Activated CD4-positive, alpha-beta T cell treated with anti-CD3 and anti-CD28 coated beads, Interleukin-2, amount 50 U/mL, for 4 hours (primary cell): Measurements from ENCODE around the gene TMEM183A.
"Not testable (repeated sequence)": the region's sequence is repeated elsewhere in the genome, so short reads cannot be mapped to it uniquely, and the experiment has no call there.

Experiments
- DNase-seq, 2 experiments: peaks; one replicate each; pipeline ENCODE4 v3.0.0-alpha.2; 2020

Gene TMEM183A, protein sequence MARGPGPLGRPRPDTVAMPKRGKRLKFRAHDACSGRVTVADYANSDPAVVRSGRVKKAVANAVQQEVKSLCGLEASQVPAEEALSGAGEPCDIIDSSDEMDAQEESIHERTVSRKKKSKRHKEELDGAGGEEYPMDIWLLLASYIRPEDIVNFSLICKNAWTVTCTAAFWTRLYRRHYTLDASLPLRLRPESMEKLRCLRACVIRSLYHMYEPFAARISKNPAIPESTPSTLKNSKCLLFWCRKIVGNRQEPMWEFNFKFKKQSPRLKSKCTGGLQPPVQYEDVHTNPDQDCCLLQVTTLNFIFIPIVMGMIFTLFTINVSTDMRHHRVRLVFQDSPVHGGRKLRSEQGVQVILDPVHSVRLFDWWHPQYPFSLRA

DNA sequence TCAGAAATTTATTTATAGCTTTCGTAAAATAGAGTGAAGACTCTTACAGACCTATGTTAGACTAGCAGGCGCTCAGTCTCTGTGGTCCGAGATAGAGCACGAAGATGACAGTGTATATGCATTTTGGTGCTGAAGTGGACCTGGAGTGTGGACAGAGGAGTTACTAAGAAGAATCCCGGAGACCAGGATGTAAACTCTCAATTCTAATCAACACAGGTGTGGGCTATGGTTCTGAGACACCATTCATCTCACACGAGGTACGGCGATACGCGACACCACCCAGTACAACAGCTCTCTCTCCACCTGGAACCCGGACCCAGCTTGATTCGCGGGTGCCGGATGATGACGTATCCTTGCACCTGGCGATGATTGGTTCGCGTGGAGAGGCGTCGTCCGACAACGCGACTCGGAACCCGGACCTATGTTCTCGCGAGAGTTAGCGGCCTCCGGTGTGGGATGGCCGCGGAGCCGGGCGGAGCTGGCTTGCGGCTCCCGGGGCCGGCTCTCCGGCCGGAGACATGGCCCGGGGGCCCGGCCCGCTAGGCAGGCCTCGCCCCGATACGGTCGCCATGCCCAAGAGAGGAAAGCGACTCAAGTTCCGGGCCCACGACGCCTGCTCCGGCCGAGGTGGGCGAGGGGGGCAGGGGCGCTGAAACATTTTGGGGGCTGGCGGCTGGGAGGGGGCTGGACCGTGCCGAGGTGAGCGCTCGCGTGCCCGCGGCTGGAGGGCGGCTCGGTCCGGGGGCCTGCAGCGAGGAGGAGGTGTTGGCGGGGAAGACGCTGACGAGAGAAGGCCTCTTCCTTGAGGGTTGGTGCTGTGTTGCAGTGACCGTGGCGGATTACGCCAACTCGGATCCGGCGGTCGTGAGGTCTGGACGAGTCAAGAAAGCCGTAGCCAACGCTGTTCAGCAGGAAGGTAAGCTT lies at the start of gene TMEM183A:
TSS of gene TMEM183A (plus strand) at position 427 of the 924 bp plus-strand sequence. CDS start at position 519, 92 bp downstream.
- DNase-seq = peak; percentile 94

DNA sequence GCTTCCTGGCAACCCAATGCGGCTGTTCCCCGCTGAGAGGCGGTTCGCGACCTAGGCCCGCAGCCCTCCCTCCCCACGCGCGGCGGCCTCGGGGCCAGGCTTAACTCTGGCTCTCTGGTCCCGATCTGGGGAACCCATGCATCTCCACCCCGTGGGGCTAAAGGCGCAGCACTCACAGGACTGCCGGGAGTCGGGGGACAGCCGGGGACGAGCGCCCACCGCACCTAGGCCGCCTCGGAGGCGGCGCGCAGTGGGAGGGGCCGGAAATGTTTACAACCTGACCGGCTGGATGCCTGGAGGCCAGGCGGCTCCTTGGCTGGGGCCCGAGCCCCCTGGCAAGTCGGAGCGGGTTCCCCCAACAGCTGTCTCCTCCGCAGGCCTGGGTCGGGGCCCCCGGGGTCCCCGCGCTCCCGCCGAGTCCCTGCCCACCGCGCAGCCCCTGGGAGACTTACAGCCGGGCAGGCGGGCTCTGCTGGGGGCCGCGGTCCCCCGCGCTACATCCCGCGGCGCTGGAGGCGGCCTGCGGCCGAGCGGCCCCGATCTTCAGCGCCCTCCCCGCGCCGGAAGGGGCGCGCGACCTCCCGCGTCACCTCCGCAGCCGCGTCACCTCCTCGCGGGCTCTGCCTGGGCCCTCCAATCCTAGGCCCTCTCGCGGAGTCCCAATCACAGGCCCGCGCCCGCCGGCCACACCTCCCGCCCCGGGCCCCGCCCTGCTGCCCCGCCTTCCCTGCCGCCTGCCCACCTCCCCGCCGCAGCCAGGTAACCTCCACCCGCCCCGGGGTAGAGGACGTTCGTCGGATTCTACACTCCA lies 49.2 kb upstream of the TMEM183A start, which contains the start of gene ADIPOR1:
TSS of gene ADIPOR1 (minus strand) at position 580 of the 811 bp plus-strand sequence. CDS start 7,242 bp downstream, outside the sequence.
- peak; percentile 91 to 93 for DNase-seq

DNA sequence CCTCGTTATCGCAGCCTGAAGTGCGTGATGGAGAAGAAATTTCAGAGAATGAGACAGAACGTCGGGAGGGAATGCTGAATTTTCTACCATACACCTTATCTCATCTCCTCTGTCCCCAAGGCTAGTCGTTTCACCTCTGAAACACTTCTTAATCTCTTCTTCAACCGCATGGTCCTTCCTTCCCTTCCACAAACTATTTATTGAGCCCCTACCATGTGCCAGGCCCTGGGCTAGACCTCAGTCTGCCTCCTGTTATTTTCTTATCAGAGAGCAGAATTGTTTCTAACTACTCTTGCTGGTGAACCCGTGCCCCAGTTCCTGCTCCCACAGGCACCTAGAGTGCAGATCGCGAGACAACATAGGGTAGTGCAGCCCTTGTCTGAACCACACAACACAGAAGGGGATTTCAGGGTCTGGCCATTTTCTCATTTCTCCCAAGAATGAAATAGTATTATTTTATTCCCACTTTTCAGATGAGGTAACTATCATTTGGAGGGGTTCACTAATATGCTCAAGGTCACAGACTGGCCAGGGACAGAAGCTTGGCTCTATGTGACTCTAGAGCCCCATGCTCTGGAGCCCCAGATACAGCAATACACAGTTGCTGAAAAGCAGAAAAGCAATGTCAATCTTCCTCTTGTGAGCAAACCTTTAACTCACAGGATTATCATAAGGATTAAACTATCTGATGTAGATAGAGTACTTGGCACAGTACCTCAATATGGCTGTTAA lies 48.5 kb upstream of the TMEM183A start:
- DNase-seq = no peak

- DNase-seq = no peak
These were observed 47.9 kb upstream of the TMEM183A start for GRCh38 chr1:202959276-202959620.

- no peak for DNase-seq
These were observed 45.8 kb upstream of the TMEM183A start for GRCh38 chr1:202961220-202961880.

DNA sequence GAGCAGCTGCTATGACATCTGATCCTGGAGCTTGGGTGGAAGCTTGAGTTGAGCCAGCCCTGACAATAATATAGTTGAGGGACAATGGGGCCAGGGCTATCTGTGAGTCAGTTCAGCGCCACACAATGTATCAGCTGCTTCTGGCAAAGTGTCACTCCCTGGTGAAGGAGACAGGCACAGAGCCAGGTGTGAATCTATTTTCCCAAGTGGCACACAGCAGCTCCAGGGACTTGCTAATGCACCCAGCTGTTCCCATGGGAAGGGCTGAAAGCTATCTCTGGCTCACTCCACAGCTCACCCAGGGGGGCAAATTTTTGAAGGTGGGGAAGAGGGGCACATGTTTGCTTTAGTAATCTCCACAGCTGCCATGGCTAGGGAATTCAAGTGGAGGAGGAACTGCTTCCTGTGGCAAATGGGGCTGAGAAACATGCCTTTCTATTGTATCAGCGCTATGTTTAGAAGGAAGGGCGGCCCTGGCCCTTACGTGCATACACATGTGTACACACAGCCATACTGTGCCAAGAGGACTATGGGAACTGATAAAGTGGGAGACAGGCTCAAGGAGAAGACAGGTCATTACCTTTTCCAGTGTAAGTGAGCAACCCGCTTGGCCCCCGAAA lies 42.3 kb upstream of the TMEM183A start:
- no peak for DNase-seq

DNA sequence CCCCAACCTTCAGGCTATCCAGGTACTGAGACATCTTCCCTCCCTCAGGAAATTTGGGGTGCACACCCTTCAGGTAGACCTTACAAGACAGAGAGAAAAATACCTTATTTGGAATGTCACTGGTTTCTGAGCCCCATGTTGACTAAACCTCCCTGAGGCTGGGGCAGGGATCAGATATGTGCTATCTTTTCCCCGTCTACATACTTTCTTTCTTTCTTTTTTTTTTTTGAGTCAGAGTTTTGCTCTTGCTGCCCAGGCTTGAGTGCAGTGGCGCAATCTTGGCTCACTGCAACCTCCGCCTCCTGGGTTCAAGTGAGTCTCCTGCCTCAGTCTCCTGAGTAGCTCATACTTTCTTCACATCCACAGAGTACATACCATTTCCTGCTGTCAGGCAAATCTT lies 41.8 kb upstream of the TMEM183A start:
- DNase-seq = no peak

GRCh38 chr1:202966006-202966898 lies 40.9 kb upstream of the TMEM183A start:
- DNase-seq = no peak

DNA sequence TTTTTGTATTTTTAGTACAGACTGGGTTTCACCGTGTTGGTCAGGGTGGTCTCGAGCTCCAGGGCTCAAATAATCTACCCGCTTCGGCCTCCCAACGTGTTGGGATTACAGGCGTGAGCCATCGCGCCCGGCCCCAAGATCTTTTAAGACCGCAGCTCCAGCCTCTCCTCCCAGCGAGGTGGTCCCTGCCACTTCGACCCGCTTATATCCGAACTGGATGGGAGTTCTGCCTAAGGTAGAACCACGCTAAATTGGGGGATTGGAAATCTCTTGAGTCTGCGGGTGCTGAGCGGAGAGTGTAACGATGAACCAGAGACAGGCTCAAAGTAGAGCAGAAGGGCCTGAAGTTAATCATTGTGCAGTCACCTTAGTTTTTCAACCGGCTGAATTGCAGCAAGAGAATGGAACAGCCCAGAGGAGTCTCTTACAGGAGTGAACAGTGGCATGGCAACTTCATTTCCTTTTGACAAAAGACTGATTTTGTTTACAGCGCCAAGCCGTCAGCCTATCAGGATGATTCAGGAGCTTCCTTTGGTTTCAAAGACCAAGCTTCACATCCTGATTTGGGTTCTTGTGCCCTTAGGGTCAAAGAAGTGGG lies 39.4 kb upstream of the TMEM183A start:
- no peak for DNase-seq

DNA sequence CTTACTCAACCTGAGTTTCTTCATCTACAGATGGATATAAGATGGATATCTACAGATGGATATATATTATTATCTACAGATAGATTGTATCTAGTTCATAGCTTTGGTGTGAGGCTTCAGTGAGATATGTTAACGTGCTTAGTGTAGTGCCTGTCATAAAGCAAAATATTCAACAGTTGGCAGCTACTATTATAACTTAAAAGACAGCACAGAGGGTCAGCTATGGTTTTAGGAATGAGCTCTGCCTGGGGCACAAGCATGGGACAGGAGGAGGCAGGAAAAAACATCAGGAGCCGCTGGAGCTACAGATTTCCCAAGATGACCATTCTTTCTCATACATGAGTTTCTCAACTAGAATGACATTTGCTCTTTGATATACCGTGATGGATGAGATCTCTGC lies 38.8 kb upstream of the TMEM183A start:
- no peak for DNase-seq

DNA sequence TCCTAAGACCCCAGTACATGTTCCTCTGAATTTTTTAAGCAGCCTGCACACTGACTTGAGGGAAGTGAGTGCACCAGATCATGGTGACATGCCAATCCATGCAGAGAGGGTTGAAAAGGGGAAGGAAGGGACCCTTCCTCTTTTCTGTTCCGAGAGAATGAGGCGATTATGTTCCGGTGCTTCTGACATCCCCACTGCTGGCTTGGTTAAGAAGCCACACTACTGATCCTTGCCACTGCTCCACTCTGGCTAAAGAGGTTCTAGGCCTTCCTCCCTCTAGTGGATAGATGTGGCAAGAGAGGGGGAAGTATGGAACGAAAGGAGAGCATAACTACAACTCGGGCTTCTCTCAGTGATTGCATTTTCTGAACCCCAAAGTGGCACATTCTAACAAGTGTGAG lies 38.3 kb upstream of the TMEM183A start:
- DNase-seq = no peak

DNA sequence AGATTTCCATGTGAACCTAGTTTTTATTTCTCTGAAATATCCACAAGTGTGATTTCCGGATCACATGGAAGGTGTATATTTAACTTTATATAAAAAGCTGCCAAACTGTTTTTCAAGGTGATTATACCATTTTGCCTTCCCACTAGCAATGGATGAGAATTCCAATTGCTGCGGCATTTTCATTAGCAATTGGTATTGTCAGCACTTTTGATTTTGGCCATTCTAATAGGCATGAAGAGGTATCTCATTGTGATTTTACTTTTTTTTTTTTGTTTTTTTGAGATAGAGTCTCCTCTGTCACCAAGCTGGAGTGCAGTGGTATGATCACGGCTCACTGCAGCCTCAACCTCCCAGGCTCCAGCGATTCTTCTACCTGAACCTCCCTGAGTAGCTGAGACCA lies 35.1 kb upstream of the TMEM183A start:
- DNase-seq = no peak

DNA sequence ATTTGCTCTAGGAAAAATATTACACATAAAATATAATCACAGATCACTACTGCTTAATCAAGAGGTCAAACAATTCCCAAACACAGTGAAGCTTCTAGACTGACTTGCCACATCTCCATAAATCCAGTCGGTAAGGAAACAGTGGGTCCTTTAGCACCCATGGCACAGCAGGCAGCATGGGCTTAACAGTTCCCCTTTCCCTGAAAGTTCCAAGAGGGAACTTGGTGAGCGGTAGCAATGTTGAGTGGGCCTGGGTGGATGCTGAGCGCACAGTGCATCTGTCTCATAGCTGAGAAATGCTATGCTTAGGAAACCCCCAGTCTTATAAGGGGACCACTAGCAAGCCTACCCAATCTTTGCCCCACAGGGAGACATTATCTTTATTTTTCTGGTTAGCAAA lies 32.3 kb upstream of the TMEM183A start:
- DNase-seq = no peak

DNA sequence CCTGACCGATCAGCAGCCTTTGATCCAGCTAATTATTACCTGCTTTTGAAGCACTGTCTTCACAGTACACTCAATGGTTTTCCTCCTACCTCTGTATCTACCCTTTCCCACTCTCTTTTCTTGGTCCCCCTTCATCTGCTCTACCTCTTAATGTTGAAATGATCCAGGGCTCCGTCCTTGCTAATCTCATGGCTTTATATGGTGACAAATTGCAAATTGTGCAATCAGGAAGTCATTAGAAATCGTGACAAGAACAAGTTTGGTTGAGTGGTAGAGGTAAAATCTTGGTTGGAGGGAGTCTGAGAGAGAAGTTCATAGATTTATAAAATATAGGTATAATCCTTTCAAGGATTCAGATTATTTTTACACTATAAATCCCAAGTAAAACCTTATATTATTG lies 30.5 kb upstream of the TMEM183A start:
- no peak for DNase-seq

- no peak for DNase-seq
These were observed 27.7 kb upstream of the TMEM183A start for GRCh38 chr1:202979459-202979858.

DNA sequence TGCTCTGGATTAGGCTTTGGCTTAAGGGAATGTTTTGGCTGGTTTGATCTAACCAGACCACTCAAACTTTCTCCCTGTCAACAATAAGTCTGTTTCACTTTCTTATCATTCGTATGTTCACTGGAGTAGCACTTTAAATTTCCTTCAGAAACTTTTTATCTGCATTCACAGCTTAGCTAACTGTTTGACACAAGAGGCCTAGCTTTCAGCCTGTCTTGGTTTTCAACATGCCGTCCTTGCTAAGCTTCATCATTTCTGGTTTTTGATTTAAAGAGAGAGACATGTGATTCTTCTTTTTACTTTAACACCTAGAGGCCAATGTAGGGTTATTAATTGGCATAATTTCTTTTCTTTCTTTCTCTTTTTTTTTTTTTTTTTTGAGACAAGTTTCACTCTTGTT lies 25.2 kb upstream of the TMEM183A start:
- DNase-seq = no peak

DNA sequence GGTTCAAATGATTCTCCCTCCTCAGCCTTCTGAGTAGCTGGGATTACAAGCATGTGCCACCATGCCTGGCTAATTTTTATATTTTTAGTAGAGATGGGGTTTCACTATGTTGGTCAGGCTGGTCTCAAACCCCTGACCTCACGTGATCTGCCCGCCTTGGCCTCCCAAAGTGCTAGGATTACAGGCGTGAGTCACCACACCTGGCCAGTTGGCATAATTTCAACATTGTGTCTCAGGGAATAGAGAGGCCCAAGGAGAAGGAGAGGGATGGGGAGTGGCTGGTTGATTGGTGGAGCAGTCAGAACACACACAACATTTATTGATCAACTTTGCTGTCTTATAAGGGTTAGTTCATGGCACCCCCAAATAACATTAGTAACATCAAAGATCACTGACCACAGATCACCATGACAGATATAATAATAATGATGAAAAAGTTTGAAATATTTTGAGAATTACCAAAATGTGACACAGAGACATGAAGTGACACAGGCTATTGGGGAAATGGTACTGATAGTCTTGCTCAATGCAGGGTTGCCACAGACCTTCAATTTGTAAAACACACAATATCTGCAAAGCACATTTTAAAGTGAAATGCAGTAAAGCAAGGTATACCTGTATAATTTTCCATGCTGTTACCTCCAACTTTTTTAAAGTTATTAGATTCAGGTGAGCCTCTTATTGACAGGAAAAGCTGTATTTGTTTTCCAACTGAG lies 24.3 kb upstream of the TMEM183A start:
- no peak for DNase-seq

DNA sequence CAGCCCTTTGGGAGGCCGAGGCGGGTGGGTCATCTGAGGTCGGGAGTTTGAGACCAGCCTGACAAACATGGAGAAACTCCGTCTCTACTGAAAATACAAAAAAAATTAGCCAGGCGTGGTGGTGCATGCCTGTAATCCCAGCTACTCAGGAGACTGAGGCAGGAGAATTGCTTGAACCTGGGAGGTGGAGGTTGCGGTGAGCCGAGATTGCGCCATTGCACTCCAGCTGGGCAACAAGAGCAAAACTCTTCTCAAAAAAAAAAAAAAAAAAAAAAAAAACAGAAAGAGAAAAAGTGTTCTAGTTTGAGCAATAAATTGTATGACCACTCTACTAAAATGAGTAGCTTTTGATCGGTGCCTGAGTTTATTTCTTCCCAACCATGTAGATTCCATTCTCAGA lies 21.1 kb upstream of the TMEM183A start:
- not testable (repeated sequence) for DNase-seq

- no peak for DNase-seq
These were observed 19.9 kb upstream of the TMEM183A start for GRCh38 chr1:202987255-202987654.
